ENCODE data around the gene BCR. TPM values are rescaled to one million over a fixed set of nuclear protein-coding genes. Genes with fewer than 3 reads are reported as not detected.

The BCR gene
- total and polyA plus RNA-seq, 2 of the 13 experiments (the other 11 are each of a cell fraction or from before 2014, with no cell fraction given), result 19.9 to 33.6 TPM

GRCh38 chr22:23180893-23181720, 798 bp downstream of the BCR start (continued):
- TF ChIP-seq ZNF713 (CRISPR knock-in tag; IDR thresholded peaks at IDR 0.05) (no peak), FOXC1 (CRISPR knock-in tag; IDR thresholded peaks at IDR 0.05; ENCODE audit: borderline replicate concordance) (no peak), AHDC1 (CRISPR knock-in tag; IDR thresholded peaks at IDR 0.05; ENCODE audit: borderline replicate concordance) (no peak), ZNF12 (CRISPR knock-in tag; IDR thresholded peaks at IDR 0.05) (no peak), SALL2 (CRISPR knock-in tag; IDR thresholded peaks at IDR 0.05) (no peak), HMG20B (CRISPR knock-in tag; conservative IDR thresholded peaks at IDR 0.05) (0 out of 2 replicates have a peak, but pooled peaks have one; percentile 17), ZBTB7B (CRISPR knock-in tag; IDR thresholded peaks at IDR 0.05) (no peak), ZNF776 (CRISPR knock-in tag; IDR thresholded peaks at IDR 0.05) (0 out of 2 replicates have a peak, but pooled peaks have one; percentile 10), GATAD1 (CRISPR knock-in tag; IDR thresholded peaks at IDR 0.05) (no peak)
- TF ChIP-seq, protein P1, sequence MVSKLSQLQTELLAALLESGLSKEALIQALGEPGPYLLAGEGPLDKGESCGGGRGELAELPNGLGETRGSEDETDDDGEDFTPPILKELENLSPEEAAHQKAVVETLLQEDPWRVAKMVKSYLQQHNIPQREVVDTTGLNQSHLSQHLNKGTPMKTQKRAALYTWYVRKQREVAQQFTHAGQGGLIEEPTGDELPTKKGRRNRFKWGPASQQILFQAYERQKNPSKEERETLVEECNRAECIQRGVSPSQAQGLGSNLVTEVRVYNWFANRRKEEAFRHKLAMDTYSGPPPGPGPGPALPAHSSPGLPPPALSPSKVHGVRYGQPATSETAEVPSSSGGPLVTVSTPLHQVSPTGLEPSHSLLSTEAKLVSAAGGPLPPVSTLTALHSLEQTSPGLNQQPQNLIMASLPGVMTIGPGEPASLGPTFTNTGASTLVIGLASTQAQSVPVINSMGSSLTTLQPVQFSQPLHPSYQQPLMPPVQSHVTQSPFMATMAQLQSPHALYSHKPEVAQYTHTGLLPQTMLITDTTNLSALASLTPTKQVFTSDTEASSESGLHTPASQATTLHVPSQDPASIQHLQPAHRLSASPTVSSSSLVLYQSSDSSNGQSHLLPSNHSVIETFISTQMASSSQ (IDR thresholded peaks at IDR 0.05; ENCODE audit: low read depth), result no peak
- TF ChIP-seq, protein P1 (CRISPR knock-in tag; IDR thresholded peaks at IDR 0.05; ENCODE audit: borderline replicate concordance), result no peak
- TF ChIP-seq, protein P2, sequence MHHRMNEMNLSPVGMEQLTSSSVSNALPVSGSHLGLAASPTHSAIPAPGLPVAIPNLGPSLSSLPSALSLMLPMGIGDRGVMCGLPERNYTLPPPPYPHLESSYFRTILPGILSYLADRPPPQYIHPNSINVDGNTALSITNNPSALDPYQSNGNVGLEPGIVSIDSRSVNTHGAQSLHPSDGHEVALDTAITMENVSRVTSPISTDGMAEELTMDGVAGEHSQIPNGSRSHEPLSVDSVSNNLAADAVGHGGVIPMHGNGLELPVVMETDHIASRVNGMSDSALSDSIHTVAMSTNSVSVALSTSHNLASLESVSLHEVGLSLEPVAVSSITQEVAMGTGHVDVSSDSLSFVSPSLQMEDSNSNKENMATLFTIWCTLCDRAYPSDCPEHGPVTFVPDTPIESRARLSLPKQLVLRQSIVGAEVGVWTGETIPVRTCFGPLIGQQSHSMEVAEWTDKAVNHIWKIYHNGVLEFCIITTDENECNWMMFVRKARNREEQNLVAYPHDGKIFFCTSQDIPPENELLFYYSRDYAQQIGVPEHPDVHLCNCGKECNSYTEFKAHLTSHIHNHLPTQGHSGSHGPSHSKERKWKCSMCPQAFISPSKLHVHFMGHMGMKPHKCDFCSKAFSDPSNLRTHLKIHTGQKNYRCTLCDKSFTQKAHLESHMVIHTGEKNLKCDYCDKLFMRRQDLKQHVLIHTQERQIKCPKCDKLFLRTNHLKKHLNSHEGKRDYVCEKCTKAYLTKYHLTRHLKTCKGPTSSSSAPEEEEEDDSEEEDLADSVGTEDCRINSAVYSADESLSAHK (CRISPR knock-in tag; IDR thresholded peaks at IDR 0.05; ENCODE audit: borderline replicate concordance), result no peak
- TF ChIP-seq, protein P3, sequence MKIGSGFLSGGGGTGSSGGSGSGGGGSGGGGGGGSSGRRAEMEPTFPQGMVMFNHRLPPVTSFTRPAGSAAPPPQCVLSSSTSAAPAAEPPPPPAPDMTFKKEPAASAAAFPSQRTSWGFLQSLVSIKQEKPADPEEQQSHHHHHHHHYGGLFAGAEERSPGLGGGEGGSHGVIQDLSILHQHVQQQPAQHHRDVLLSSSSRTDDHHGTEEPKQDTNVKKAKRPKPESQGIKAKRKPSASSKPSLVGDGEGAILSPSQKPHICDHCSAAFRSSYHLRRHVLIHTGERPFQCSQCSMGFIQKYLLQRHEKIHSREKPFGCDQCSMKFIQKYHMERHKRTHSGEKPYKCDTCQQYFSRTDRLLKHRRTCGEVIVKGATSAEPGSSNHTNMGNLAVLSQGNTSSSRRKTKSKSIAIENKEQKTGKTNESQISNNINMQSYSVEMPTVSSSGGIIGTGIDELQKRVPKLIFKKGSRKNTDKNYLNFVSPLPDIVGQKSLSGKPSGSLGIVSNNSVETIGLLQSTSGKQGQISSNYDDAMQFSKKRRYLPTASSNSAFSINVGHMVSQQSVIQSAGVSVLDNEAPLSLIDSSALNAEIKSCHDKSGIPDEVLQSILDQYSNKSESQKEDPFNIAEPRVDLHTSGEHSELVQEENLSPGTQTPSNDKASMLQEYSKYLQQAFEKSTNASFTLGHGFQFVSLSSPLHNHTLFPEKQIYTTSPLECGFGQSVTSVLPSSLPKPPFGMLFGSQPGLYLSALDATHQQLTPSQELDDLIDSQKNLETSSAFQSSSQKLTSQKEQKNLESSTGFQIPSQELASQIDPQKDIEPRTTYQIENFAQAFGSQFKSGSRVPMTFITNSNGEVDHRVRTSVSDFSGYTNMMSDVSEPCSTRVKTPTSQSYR (CRISPR knock-in tag; IDR thresholded peaks at IDR 0.05; ENCODE audit: borderline replicate concordance), result peak; percentile 3; the same call in 1 of the 2 replicates
